Bronchial smooth muscle cell (primary cell): ENCODE data around the gene ERVH48-1. TPM values are rescaled to one million over a fixed set of nuclear protein-coding genes. Genes with fewer than 3 reads are reported as not detected.

Experiments
- total RNA-seq: library from RNA; depleted of rRNA; stranded (reverse); fragments of >200 nt; gene quantifications from 2 replicates; pipeline ENCODE4 v1.2.1, GENCODE V29; 2014

ERVH48-1 gene
- not detected in 2 replicates for total RNA-seq

DNA sequence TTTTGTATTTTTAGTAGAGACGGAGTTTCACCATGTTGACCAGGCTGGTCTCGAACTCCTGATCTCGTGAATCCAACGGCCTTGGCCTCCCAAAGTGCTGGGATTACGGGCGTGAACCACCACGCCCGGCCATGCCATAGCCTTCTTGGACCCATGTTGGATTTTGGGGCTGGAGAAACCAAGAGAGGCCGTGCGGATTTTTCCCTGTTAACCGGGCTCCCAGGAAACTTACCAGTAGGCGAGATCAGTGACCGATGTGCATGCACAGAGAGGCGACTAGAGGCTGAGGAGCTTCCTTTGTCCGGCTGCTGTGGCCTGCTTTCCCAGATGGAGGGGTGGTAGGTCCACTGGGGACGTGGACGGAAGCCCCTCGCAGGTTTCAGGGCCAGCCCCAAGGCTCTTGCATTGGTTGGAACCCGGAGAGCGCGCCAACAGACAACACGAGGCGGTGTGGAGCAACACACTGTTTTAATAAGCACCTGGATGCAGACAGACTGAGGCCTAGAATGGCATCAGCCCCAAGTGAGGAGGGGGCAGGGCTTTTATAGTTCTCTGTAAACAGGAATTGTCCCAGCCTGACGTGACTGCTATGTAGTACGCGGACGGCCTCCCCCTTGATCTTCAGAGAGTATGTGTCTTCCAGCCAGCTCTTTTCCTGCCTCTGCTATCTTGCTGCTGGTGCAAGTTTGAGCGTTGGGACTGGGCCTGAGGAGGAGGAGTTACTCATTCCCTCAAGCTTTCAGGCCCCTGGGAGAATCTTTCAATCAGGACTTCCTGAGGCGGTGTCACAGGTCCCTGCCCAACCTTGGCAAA, at the start of gene ERVH48-1:
Gene ERVH48-1 (minus strand): TSS at position 517 of the 813 bp plus-strand sequence. CDS start 6,624 bp downstream, outside the sequence.

GRCh38 chr21:42973991-42974831, 48.8 kb upstream of the ERVH48-1 start, which contains the start of gene PKNOX1:
Gene PKNOX1, plus strand, starts transcription at chr21:42974562. Its CDS starts 29,820 bp downstream, at chr21:43004382.

DNA sequence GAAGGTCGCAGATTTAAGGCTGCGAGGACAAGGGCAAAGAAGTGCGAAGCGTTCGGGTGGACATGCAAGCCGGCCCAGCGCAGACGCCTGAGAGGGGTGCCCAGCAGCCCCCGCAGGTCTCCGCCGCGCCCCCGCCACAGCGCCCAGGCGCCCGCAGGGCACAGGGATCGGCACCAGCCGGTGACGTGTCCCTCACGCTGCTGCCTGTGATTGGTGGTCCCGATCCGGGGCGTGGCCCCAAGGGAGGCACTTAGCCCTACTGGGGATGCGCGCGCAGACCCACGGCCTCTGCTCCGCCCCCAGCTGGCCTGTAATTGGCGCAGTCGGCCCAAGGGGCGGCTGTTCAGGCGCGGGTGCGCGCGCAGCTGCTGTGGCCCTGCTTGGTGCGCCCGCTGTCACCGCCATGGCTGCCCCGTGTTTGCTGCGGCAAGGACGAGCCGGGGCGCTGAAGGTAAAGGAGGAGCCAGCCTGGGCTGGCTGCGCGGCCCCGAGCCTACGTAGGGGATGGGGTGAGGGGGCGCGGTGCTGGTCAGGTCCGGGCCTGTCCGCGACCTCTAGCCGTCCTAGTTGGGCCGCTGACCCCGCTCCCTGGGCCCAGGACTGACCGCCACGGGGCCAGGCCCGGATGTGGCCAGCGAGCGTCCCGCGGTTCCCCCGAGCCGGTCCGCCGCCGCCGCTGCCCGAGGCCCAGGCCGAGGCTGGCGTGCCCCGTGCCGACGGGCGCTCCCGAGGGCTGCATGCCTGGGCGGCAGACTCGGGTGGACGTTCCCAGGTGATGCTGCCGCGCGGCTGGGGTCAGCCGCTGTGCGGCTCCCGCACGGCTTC, 32.3 kb downstream of the ERVH48-1 start, which contains the start of gene NDUFV3:
Gene NDUFV3 (plus strand): TSS at position 379 of the 825 bp plus-strand sequence. CDS start 25 bp downstream, at position 404.

GRCh38 chr21:42878993-42879787, 46.2 kb downstream of the ERVH48-1 start, which contains the start of gene WDR4:
Gene WDR4, minus strand, starts transcription at chr21:42879539. Its CDS starts 44 bp downstream, at chr21:42879495.

Other genes starting within 250 kb of the ERVH48-1 start
- gene WDR4, start 46.1 kb downstream of the ERVH48-1 start, total RNA-seq, result 6.8 and 8.8 TPM in 2 replicates
- gene NDUFV3, start 32.3 kb downstream of the ERVH48-1 start, total RNA-seq, result 27.9 and 36.3 TPM in 2 replicates
- 10.4 and 15.0 TPM in 2 replicates for gene PKNOX1, start 48.9 kb upstream of the ERVH48-1 start, total RNA-seq
- gene CBS, start 150.2 kb upstream of the ERVH48-1 start, total RNA-seq, result 33.1 and 57.7 TPM in 2 replicates
- 9.5 and 15.1 TPM in 2 replicates for gene U2AF1, start 181.9 kb upstream of the ERVH48-1 start, total RNA-seq
- gene CRYAA, start 243.4 kb upstream of the ERVH48-1 start, total RNA-seq, result not detected in 2 replicates